ENCODE results near the gene TLE6.
"Not testable (repeated sequence)": the region's sequence is repeated elsewhere in the genome, so short reads cannot be mapped to it uniquely, and the experiment has no call there.

The TLE6 gene

DNA sequence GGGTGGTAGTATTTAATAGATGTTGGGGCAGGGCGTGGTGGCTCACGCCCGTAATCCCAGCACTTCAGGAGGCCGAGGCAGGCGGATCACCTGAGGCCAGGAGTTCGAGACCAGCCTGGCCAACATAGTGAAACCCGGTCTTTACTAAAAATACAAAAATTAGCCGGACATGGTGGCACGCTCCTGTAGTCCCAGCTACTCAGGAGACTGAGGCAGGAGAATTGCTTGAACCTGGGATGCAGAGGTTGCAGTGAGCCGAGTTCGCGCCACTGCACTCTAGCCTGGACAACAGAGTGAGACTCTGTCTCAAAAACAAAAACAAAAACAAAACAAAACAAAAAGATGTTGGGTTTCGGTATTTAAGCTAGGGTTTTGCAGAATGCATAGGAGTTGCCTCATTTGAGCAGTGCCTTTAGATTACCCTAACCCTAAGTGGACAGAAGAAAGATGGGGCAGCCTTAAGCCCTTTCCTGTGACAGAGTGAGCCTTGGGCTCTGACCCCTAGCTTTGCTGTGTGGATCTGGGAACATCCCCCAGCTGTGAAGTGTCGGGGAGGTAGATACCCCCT, 59.7 kb downstream of the TLE6 start:
- DNase-seq; in situ Hi-C loops (cut with HindIII; ENCODE audit: low pct_ligation_motif_present, low pct_unique_long_range_greater_than_20kb, low sequenced_read_pairs): not testable (repeated sequence)

DNA sequence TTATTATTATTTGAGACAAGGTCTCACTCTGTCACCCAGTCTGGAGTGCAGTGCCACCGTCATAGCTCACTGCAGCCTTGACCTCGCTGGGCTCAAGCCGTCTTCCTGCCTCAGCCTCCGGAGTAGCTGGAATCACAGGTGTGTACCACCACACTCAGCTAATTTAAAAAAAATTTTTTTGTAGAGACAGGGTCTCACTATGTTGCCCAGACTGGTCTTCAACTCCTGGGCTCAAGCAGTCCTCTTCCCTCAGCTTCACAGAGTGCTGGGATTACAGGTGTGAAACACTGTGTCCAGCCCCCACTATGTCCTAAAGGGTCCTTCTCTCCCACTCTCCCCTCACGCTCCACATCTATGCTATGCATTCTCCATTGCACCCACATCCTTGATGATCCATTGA, 60.9 kb downstream of the TLE6 start:
- DNase-seq, result no peak

DNA sequence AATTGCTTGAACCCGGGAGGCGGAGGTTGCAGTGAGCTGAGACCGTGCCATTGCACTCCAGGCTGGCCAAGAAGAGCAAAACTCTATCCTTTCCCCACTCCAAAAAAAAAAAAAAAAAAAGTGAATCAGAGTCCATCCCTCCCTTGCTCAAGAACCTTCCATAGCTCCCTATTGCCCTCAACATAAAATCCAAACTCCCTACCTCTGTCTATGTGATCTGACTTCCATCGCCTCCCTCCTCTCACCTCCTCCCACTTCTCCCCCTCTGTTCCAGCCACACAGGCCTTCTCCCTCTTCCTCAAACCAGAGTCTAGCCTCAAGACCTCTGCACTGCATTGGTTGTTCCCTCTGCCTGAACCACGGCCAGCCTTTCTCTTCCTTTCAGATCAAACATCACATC, 61.8 kb downstream of the TLE6 start:
- DNase-seq, result no peak
- in situ Hi-C loops (cut with HindIII; ENCODE audit: low pct_ligation_motif_present, low pct_unique_long_range_greater_than_20kb, low sequenced_read_pairs), result no loop called here

More for the DNA sequence above, 60.9 kb downstream of the TLE6 start:
- in situ Hi-C loops (cut with HindIII; ENCODE audit: low pct_ligation_motif_present, low pct_unique_long_range_greater_than_20kb, low sequenced_read_pairs), result no loop called here

DNA sequence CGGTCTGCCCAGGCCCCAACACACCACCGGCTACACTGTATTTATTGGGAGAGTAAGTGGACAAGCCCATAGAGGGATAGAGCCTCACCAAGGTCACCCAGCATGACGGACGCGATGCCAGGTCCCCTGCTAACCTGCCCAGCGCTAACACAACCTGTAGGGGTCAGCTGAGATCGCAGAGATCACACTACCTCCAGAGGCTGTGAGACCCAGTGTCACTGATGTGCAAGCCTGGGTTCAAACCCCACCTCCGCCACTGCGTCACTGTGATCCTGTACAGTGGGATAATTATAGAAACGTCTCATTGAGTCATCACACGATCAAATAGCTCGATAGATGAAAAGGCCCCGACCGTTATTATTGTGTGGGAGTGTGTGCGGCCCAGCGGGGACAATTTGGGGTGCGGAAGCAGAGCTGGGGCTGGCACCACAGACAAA, 62.3 kb downstream of the TLE6 start:
- in situ Hi-C loops (cut with HindIII; ENCODE audit: low pct_ligation_motif_present, low pct_unique_long_range_greater_than_20kb, low sequenced_read_pairs), result no loop called here
- DNase-seq, result no peak

DNA sequence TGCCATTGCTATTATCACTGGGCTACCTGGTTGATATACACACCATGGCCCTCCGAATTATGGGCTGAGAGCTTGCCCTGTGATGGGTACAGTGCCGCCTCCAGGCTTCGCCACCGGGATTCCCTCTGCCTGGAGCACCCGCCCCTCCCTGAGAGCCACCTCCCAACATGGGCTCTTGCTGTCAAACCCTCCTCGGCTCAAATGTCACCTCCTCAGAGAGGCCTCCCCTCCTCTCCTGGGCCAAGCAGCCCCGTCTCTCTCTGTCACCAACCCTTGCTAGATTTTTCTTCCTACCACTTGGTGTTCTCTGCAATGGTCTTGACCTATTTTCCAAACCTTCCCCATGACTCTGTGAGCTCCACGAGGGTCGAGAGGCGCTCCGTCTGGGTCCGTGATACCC, 64.0 kb downstream of the TLE6 start:
- in situ Hi-C loops (cut with HindIII; ENCODE audit: low pct_ligation_motif_present, low pct_unique_long_range_greater_than_20kb, low sequenced_read_pairs), result no loop called here
- DNase-seq, result no peak

DNA sequence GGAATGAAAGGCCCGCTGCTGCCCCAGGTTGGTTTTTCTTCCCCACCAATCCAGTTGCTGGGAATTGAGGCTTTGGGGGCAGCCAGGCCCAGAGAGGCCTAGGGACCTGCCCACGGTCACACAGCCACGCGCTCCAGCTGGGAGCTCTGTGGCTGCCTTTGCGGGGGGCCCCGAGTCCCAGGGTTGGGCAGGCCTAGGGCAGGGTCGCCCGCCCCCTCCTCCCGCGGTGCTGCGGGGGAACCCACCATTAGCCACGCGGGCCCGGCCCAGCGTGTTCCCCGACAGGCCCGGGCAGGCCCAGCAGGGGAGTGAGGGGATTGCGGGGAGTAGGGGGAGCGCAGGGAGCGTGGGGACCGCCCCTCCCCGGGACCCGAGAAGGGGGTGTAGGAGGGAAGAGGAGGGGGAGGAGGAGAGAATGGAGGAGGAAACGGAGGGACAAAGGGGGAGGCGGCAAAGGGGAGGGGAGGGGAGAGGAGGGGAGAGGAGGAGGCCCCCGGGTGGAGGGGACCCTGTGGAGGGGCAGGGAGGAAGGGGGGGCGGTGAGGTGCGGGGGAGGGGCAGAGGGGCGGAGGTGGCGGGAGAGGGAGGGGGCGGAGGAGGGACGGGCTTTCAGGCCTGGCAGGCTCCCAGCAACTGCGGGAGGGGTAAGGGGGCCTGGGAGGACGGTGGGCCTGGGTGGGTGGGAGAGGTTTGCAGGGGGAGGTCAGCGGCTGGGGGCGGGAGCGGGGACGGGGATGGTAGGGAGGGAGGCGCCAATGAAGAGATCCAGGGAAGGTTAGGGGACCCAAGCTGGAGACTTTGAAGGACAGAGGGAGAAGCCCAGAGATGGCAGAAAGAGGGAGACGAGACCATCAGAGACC, 64.6 kb downstream of the TLE6 start:
- no peak for DNase-seq
- in situ Hi-C loops (cut with HindIII; ENCODE audit: low pct_ligation_motif_present, low pct_unique_long_range_greater_than_20kb, low sequenced_read_pairs), result no loop called here

DNA sequence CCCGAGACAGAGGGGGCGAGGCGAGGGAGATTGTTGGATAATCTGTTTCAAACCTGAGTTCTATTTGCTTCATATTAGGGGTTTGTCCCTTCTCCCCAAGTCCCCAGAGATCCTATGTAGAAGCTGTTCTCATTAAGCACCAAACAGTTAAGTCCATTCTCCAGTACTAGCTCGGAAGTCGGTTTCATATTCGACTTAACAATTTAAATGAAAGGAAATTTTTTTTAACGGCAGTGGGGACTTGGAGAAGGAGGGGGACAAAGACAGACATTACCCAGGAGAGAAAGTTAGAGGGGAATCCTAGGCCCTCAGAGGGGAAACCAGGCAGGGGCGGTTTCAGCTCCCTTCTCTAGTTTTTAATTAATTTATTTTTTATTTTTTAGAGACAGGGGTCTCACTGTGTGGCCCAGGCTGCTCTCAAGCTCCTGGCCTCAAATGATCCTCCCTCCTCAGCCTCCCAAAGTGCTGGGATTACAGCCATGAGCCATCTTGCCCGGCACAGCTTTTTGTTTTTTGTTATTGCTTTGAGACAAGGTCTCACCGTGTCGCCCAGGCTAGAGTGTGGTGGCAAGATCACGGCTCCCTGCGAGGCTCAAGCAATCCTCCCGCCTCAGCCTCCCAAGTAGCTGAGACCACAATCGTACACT, 65.4 kb downstream of the TLE6 start:
- in situ Hi-C loops (cut with HindIII; ENCODE audit: low pct_ligation_motif_present, low pct_unique_long_range_greater_than_20kb, low sequenced_read_pairs), result no loop called here
- no peak for DNase-seq
